Mucosa of descending colon (tissue), 3 donors: ENCODE data around the gene IFT57. TPM values are rescaled to one million over a fixed set of nuclear protein-coding genes. Genes with fewer than 3 reads are reported as not detected.
A peak's percentile ranks its signal among the peaks of the same experiment; 100 is the strongest.

Experiments
- ATAC-seq: fragments of 200-7000 bp; cut with Tn5 transposase; one replicate; pipeline ENCODE4 v1.9.1; 2020; ENCODE audit warnings: mild to moderate bottlenecking, moderate library complexity
- DNase-seq, 3 donors: peaks; one replicate each; pipeline ENCODE4 v3.0.0-alpha.2; 2020
- H3K36me3 ChIP-seq: fragments of 200-600 bp; one replicate; pipeline ENCODE4 v1.8.0; 2021; ENCODE audit warnings: low read depth, mild to moderate bottlenecking
- H3K4me1 ChIP-seq: fragments of 200-600 bp; one replicate; pipeline ENCODE4 v1.8.0; 2021; ENCODE audit warnings: low read depth, mild to moderate bottlenecking
- H3K4me3 ChIP-seq: fragments of 200-600 bp; one replicate; pipeline ENCODE4 v1.8.0; 2021; ENCODE audit warnings: mild to moderate bottlenecking
- H3K9me3 ChIP-seq: fragments of 200-600 bp; one replicate; pipeline ENCODE4 v1.8.0; 2021; ENCODE audit warnings: mild to moderate bottlenecking
- CTCF ChIP-seq: fragments of 200-600 bp; IDR thresholded peaks from one replicate; pipeline ENCODE4 v1.8.0; 2022; ENCODE audit warnings: antibody characterized with exemption, mild to moderate bottlenecking
- intact Hi-C, 2 donors: fragments of 100-400 bp; cut with DNase I in 1 of 2; cut with micrococcal nuclease in 1 of 2; formaldehyde crosslinking; loops; one replicate each; pipeline versions ENCODE4 v1.11.0 to v1.11.1; 2022; cut with DNase I, micrococcal nuclease
- total RNA-seq, 3 donors: library from RNA; stranded (reverse); fragmentation: NEBNext Ultra II Directional in 2 of 3; extraction: Animal tissue kit (Norgen Biotek cat#: 25700) in 2 of 3; gene quantifications; one replicate each; pipeline versions ENCODE4 v1.2.1 to v1.2.4, GENCODE V29; 2021 to 2023
- donor health status: DM: no; HTN: no; CAD: no; lungs with moderate emphysema.
- donor health status: DM: no; HTN: no; CAD: no.
- donor health status: DM: no; HTN: yes; CAD: no.

IFT57 gene
- total RNA-seq, 3 donors from 2014 or later: 45.4 to 62.9 (median 50.9) TPM

GRCh38 chr3:108136561-108137459 lies 85.4 kb downstream of the IFT57 start:
- Histone ChIP-seq H3K4me1 (peaks cover 9% of the 10 kb centered on the region), H3K9me3 (no peaks in the 10 kb centered on the region), H3K36me3 (no peaks in the 10 kb centered on the region), H3K4me3 (no peak overlapping the region)
- TF ChIP-seq CTCF: no peak
- ATAC-seq: peak; percentile 20
- DNase-seq: no peak
- intact Hi-C loops: no loop called here

DNA sequence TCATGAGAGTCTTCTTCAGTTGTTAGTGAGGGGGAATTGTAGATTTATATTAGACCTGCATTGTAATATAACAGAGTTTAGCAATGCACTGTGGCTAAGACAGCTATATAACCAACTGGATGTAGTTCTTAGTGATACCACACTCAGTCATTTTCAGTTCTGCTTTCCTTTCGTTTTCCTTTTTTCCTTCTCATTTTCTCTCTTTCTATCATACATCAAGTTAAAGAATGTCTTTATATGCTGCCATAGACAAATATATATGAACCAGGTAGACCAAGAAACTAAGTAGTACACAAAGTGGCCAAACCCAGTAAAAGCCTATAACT lies 87.7 kb downstream of the IFT57 start:
- intact Hi-C loops: no loop called here
- Histone ChIP-seq H3K4me3 (no peak overlapping the region), H3K36me3 (no peaks in the 10 kb centered on the region), H3K9me3 (no peaks in the 10 kb centered on the region), H3K4me1 (peaks cover 9% of the 10 kb centered on the region)
- TF ChIP-seq CTCF: no peak
- ATAC-seq: no peak
- DNase-seq: no peak

GRCh38 chr3:108133858-108134554 lies 88.2 kb downstream of the IFT57 start:
- ATAC-seq (no peak), DNase-seq (no peak)
- Histone ChIP-seq H3K9me3 (no peaks in the 10 kb centered on the region), H3K36me3 (no peaks in the 10 kb centered on the region), H3K4me1 (peaks cover 9% of the 10 kb centered on the region), H3K4me3 (no peak overlapping the region)
- TF ChIP-seq CTCF: no peak
- intact Hi-C loops: no loop called here

DNA sequence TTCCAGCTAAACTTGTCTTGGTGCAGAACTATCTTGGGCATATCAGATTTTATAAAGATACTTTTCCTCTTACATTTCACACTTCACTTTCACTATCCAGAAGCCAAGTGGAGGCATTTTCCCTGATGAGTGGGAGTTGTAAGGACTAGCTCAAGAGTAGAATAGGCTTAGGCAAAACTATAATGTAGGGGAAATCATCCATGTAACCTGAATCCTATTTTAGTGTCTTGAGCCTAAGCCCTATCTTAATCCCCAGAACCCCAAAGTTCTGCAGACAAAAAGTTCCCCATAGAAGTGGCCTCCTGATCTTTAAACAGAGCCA lies 89.2 kb downstream of the IFT57 start:
- intact Hi-C loops: no loop called here
- H3K36me3 ChIP-seq: no peaks in the 10 kb centered on the region
- H3K4me1 ChIP-seq: peaks cover 9% of the 10 kb centered on the region
- TF ChIP-seq CTCF: no peak
- no peaks in the 10 kb centered on the region for H3K9me3 ChIP-seq
- no peak overlapping the region for H3K4me3 ChIP-seq
- no peak for ATAC-seq
- no peak for DNase-seq

- no peak for TF ChIP-seq CTCF
- DNase-seq (no peak), ATAC-seq (no peak)
- no peaks in the 10 kb centered on the region for H3K9me3 ChIP-seq
- H3K4me1 ChIP-seq: peaks cover 9% of the 10 kb centered on the region
- no peaks in the 10 kb centered on the region for H3K36me3 ChIP-seq
- no peak overlapping the region for H3K4me3 ChIP-seq
- intact Hi-C loops: no loop called here
Observed at GRCh38 chr3:108131475-108132134, 90.6 kb downstream of the IFT57 start.
